Activated naive CD8-positive, alpha-beta T cell treated with anti-CD3 and anti-CD28 coated beads, Interleukin-2, amount 50 U/mL, for 24 hours (primary cell): ENCODE data around the gene CAPN15.
"Not testable (repeated sequence)": the region's sequence is repeated elsewhere in the genome, so short reads cannot be mapped to it uniquely, and the experiment has no call there.

Source experiments
- ATAC-seq: fragments of 150-1000 bp; cut with Tn5 transposase; one replicate; pipeline ENCODE4 v1.10.0; 2021
- DNase-seq: peaks from one replicate; pipeline ENCODE4 v3.0.0; 2021
- H3K27ac Mint-ChIP-seq: one replicate; pipeline ENCODE4 v1.8.0; 2021; ENCODE audit warnings: mild to moderate bottlenecking, mixed read lengths
- H3K27me3 Mint-ChIP-seq: one replicate; pipeline ENCODE4 v1.8.0; 2021; ENCODE audit warnings: mixed read lengths
- H3K36me3 Mint-ChIP-seq: one replicate; pipeline ENCODE4 v1.8.0; 2021; ENCODE audit warnings: low read depth, mixed read lengths
- H3K4me1 Mint-ChIP-seq: one replicate; pipeline ENCODE4 v1.8.0; 2021; ENCODE audit warnings: mixed read lengths
- H3K4me3 Mint-ChIP-seq: one replicate; pipeline ENCODE4 v1.8.0; 2021; ENCODE audit warnings: mild to moderate bottlenecking, moderate library complexity, mixed read lengths
- H3K9me3 Mint-ChIP-seq: one replicate; pipeline ENCODE4 v1.8.0; 2021; ENCODE audit warnings: mixed read lengths

The CAPN15 gene

DNA sequence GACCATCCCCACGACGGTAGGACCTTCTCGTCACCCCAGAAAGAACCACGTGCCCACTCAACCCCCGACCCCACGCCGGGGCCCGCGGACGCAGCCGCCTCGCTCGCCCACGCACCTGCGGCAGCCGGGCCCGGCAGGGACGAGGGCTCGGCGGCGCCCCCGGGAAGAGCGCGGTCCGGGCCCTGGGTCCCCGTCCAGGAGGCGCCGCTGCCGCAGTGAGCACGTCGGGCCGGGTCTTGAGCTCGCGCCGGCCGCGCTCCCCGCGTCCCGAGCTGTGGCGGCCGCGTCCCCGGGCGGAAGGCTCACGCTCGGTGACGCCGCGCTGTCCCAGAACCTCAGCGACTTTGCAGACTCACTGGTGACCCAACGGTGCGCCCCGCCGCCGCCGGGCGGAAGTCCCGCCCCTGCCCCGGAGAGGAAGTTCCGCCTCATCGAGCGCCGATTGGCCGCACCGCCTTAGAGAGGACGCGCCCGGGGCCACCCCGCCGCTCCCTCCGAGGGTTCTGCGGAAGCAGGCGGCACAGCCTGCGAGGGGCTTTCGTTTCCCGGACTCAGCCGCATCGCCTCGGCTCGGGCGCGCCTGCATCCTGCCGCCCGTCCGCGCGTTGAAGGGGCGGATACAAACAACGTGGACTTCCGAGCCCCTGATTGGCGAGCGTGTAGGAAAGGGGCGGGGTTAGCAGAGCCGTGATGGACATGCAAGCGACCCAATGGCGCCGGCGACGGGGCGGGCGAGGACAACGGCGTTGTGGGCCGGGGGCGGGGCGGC is 61.6 kb downstream of the CAPN15 start:
- H3K36me3 Mint-ChIP-seq = peaks cover 13% of the 10 kb centered on the region
- peak overlapping the region; percentile 94 for H3K4me3 Mint-ChIP-seq
- DNase-seq (peak; percentile 98), ATAC-seq (peak; percentile 71)
- no peaks in the 10 kb centered on the region for H3K9me3 Mint-ChIP-seq
- peak overlapping the region; percentile 99 for H3K27ac Mint-ChIP-seq
- H3K27me3 Mint-ChIP-seq = no peaks in the 10 kb centered on the region
- H3K4me1 Mint-ChIP-seq = peaks cover 23% of the 10 kb centered on the region

DNA sequence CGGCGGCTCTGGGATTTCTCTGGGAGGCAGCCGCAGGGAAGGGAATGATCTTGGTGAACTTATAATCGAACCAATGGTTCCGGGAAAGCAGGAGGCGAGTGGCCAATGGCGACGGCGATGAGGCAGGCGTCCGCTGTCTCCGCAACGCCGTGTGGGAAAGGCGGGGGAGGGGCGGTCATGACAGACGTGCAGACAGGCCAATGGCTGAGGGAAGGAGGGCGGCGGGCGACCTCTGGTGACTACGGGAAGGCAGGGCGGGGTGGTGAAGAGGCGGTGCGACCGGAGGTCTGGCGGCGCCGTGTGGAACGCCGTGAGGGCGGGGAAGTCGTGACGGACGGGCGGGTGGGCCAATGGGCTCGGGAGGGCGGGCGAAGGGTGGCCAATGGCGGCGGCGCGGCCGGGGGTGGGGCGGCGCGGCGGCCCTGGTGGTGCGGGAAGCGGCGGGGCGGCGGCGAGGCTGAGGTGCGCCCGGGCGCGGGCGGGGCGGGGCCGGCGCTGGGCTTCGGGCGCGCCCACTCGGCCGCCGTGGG is 62.2 kb downstream of the CAPN15 start, which contains the start of gene RAB40C:
RAB40C (plus strand) TSS at position 409 of the 530 bp plus-strand sequence. CDS start 226 bp downstream, outside the sequence.
- Mint-ChIP-seq H3K4me3 (peak within 1 kb of the TSS; percentile 94), H3K4me1 (peaks cover 23% of the 10 kb centered on the region), H3K36me3 (peaks cover 13% of the 10 kb centered on the region), H3K9me3 (no peaks in the 10 kb centered on the region), H3K27ac (peak within 1 kb of the TSS; percentile 99), H3K27me3 (no peaks in the 10 kb centered on the region)
- peak; percentile 86 for ATAC-seq
- DNase-seq = peak; percentile 99

DNA sequence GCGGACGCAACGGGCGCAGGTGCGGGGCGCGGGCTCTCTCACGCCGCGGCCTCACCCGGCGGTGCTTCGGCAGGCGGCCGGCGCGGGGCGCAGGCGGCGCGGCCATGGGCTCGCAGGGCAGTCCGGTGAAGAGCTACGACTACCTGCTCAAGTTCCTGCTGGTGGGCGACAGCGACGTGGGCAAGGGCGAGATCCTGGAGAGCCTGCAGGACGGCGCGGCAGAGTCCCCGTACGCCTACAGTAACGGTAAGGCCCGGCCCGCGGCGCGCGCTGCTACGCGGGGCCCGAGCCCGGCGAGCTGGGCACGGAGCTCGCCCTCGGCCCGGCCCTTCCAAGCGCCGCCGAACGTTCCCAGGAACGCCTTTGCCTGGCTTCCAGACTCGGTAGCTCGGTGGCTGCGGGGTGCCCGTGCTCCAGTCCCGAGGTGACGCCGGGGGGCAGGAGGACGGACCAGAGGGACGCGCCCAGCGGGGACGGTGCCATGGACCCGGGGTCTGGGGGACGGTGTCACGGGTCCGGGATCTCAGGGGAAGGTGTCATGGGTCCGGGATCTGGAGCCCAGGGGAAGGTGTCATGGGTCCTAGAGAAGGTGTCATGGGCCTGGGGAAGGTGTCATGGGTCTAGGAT is 62.8 kb downstream of the CAPN15 start:
- H3K9me3 Mint-ChIP-seq = no peaks in the 10 kb centered on the region
- DNase-seq = peak; percentile 29
- H3K36me3 Mint-ChIP-seq = peaks cover 13% of the 10 kb centered on the region
- no peaks in the 10 kb centered on the region for H3K27me3 Mint-ChIP-seq
- peaks cover 23% of the 10 kb centered on the region for H3K4me1 Mint-ChIP-seq
- H3K4me3 Mint-ChIP-seq = peak overlapping the region; percentile 81
- peak overlapping the region; percentile 66 for H3K27ac Mint-ChIP-seq
- ATAC-seq = no peak

DNA sequence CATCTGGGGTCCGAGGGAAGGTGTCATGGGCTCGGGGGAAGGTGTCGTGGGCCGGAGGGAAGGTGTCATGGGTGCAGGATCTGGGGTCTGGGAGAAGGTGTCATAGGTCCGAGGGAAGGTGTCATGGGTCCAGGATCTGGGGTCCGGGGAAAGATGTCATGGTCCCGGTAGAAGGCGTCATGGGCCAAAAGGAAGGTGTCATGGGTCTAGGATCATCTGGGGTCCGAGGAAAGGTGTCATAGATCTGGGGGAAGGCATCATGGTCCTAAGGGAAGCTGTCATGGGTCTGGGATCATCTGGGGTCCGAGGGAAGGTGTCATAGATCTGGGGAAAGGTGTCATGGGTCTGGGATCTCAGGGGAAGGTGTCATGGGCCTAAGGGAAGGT is 63.3 kb downstream of the CAPN15 start:
- DNase-seq = no peak
- peaks cover 23% of the 10 kb centered on the region for H3K4me1 Mint-ChIP-seq
- H3K27me3 Mint-ChIP-seq = no peaks in the 10 kb centered on the region
- peak overlapping the region; percentile 66 for H3K27ac Mint-ChIP-seq
- H3K36me3 Mint-ChIP-seq = peaks cover 13% of the 10 kb centered on the region
- peak overlapping the region; percentile 81 for H3K4me3 Mint-ChIP-seq
- H3K9me3 Mint-ChIP-seq = no peaks in the 10 kb centered on the region
- no peak for ATAC-seq

DNA sequence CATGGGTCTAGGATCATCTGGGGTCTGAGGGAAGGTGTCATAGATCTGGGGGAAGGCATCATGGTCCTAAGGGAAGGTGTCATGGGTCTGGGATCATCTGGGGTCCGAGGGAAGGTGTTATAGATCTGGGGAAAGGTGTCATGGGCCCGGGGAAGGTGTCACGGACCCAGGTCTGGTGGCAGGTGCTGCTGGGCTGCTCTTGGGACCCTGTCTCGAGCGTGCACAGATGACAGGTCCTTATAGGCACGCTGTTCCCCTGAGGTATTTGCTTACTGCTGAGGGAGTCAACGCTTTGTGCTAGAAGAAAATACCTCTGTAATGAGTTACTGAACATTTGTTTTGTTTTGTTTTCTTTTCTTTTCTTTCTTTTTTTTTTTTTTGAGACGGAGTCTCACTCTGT is 63.7 kb downstream of the CAPN15 start:
- Mint-ChIP-seq H3K4me3 (peak overlapping the region; percentile 81), H3K9me3 (no peaks in the 10 kb centered on the region), H3K27ac (peak overlapping the region; percentile 66), H3K4me1 (peaks cover 23% of the 10 kb centered on the region), H3K36me3 (peaks cover 13% of the 10 kb centered on the region), H3K27me3 (no peaks in the 10 kb centered on the region)
- ATAC-seq = no peak
- no peak for DNase-seq

DNA sequence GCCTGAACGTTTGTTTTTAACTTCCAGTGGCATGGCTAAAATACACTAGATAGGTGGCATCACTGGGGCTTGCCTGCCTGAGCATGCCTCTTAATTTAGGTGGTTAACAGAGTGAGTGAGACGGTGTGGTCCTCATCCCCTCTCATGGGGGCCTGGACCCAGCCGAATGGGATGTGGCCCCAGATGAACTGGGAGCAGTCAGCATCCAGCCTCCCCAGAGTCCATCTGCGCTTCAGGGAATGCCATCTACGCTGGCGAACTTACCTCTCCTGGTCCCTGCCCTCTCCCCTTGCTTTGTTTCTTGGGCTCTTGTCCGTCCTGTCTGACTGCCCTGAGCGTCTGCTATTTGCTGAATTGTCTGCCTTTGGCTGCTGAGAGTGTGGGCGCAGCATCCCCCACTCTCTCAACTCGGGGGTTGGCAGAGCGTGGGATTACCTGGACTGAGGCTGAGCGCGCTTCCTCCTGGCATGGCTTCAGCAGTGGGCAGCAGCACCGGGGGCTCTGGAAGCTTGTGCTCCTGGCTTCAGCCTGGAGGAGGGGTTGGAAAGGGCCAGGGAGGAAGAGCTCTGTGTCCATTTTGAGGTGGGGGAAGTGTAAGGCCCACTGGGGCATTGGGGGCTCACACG is 64.5 kb downstream of the CAPN15 start:
- ATAC-seq = no peak
- no peaks in the 10 kb centered on the region for H3K9me3 Mint-ChIP-seq
- DNase-seq = no peak
- H3K4me1 Mint-ChIP-seq = peaks cover 23% of the 10 kb centered on the region
- no peak overlapping the region for H3K27ac Mint-ChIP-seq
- peaks cover 13% of the 10 kb centered on the region for H3K36me3 Mint-ChIP-seq
- no peaks in the 10 kb centered on the region for H3K27me3 Mint-ChIP-seq
- peak overlapping the region; percentile 26 for H3K4me3 Mint-ChIP-seq

DNA sequence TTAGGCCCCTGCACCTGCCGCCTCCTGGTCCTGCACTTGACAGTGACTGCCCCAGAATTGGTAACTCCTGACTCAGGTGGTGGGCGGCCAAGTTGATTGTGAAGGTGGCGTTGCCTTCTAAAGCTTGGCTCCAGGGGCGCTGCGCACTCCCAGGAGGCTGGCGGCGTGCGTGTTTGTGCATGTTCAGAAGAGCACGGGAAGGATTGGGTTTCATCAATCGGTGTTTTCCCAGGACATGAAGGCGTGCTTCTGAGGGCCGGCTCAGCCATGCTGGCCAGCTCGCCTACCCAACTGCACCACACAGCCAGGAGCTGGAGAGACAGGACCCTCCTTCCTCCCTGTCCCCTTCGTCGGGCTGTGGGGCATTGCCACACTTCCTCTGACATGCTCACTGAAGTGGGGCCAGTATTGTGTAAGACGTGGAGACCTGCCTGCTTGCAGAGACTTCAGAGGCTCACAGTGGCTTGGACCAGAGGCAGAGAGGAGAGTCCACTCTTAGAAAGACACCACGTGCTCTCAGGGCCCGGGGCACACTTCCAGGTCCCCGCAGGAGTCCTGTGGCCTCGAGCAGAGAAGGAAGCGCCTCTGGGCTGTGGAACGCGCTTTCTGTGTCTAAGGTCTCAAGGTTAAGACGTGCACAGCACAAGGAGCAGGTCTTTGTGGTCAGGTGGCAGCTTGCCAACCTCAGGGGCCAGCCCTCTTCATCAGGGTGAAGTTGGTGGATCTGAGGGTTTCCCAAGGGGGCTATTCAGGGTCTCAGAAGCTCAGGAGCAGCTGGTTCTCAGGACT is 65.2 kb downstream of the CAPN15 start:
- ATAC-seq = no peak
- Mint-ChIP-seq H3K9me3 (no peaks in the 10 kb centered on the region), H3K4me1 (peaks cover 19% of the 10 kb centered on the region), H3K27me3 (no peaks in the 10 kb centered on the region), H3K4me3 (no peak overlapping the region), H3K36me3 (peaks cover 9% of the 10 kb centered on the region), H3K27ac (peak overlapping the region; percentile 42)
- DNase-seq = no peak

DNA sequence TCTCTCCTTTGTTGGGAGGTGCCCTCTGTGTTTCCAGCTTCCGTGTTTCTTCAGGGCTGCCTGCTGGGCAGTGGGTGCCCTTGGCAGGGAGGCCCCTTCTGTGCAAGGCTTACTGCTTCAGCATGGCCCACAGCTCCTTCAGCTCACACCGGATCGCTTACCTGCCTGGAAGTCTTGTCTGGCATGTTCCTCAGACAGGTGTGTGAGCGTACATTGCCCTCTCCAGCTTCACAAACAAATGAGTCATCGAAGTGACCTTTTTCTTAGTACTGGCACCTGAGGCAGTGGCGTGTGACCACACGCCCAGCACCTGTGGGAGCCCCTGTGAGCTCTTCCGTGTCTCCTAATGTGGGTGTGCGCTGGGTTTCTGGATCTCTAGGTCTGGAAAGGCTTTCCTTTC is 65.9 kb downstream of the CAPN15 start:
- no peak overlapping the region for H3K4me3 Mint-ChIP-seq
- H3K27ac Mint-ChIP-seq = no peak overlapping the region
- no peak for ATAC-seq
- no peaks in the 10 kb centered on the region for H3K27me3 Mint-ChIP-seq
- H3K36me3 Mint-ChIP-seq = peaks cover 3% of the 10 kb centered on the region
- DNase-seq = no peak
- H3K9me3 Mint-ChIP-seq = no peaks in the 10 kb centered on the region
- H3K4me1 Mint-ChIP-seq = peaks cover 14% of the 10 kb centered on the region

DNA sequence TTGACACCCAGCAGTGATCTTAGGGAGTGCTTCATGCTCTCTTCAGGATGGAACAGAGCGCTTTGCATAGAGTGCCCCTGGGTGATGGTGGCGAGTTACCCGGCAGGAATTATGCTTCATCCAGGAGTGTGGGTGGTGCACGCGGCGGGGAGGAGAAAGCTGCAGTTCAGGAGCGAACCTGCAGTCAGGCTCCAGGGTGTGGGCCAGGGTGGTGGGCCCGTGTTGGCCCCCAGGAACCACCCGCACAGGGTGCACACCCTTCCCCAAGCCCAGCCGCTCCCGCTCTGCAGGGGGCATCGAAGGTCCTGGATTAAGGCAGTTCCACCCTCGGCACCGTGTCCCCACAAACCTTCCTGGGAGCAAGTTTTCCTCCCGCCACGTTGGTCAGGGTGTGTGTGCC is 66.3 kb downstream of the CAPN15 start:
- Mint-ChIP-seq H3K4me1 (peaks cover 11% of the 10 kb centered on the region), H3K27me3 (no peaks in the 10 kb centered on the region), H3K27ac (no peak overlapping the region), H3K4me3 (no peak overlapping the region), H3K9me3 (no peaks in the 10 kb centered on the region), H3K36me3 (peaks cover 4% of the 10 kb centered on the region)
- no peak for DNase-seq
- ATAC-seq = no peak

DNA sequence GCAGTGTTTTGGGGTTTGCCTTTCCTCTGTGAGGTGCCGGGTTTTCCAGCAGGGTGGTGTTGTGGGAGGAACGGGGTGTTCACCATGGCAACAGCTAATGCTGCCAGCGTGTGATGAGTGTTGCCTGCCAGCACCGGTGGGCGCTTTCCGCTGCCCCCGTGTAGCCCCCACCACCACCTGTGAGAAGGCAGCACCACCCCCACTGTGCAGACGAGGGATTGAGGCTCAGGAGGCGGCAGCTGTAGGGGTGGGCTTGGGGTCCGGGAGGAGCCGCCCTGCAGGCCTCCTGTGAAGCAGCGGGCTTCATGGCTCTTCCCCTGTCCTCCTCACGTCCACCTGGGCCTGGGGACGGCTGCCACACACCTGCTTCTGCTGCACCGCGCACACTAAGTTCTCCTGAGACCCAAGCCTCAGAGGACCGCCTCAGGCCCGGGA is 67.6 kb downstream of the CAPN15 start:
- Mint-ChIP-seq H3K27ac (no peak overlapping the region), H3K9me3 (no peaks in the 10 kb centered on the region), H3K36me3 (peaks cover 7% of the 10 kb centered on the region), H3K4me3 (no peak overlapping the region), H3K27me3 (no peaks in the 10 kb centered on the region), H3K4me1 (peaks cover 11% of the 10 kb centered on the region)
- DNase-seq (no peak), ATAC-seq (peak; percentile 3)

DNA sequence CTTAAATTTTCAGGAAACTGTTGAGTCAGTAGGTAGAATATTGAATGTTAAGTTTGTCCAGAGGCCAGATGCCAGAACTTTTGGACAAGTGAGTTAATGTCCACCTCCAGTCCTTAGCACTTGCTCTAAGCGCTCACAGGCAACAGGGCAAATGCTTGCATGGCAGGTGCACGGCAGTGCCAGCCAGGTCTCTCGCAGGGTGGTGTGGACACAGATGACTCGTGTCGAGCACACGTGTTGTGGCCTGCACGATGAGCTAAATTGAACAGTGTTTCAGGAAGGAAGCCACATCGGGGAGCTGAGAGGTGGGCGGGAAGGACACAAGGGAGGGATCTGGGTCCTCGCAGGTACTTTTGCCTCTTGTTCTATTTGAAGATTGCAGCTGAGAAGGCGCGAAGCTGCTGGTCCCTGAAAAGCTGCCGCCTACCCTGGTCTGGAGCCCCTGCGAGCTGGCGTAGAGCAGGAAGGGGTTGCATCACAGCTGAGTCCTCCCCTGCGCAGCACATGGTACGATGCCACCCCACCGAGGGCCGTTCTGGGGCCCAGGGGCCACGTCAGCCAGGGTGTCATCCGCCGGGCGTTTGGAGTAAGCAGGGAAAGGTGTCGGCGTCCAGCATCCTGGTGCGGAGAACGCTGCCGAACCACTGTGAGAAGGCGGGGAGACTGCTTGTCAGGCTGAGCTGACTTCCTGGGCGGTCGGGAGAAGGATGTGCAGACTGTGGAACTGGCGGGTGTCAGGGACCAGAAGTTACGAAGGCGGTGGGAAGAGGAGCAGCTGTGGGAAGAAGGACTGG is 68.6 kb downstream of the CAPN15 start:
- H3K27ac Mint-ChIP-seq = no peak overlapping the region
- H3K36me3 Mint-ChIP-seq = peaks cover 7% of the 10 kb centered on the region

DNA sequence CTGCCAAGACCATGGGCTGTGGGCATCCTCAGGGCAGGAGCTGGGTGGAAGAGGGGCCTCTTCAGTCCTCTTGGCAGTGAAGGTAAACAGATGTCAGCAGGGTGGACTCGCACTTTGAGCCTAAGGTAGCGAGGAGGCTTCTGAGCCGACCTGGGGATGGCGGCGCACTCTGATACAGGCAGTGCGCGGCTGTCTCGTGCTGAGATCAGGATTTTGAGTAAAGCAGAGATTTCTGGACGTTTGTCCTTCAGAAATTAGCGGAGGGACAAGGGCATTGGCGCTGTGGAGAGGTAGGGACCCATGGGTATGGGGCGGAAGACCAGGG is 69.2 kb downstream of the CAPN15 start:
- Mint-ChIP-seq H3K4me3 (no peak overlapping the region), H3K27me3 (no peaks in the 10 kb centered on the region), H3K36me3 (peaks cover 7% of the 10 kb centered on the region), H3K27ac (no peak overlapping the region), H3K9me3 (no peaks in the 10 kb centered on the region), H3K4me1 (peaks cover 2% of the 10 kb centered on the region)
- ATAC-seq (no peak), DNase-seq (no peak)

More for the DNA sequence above, 68.6 kb downstream of the CAPN15 start:
- H3K4me1 Mint-ChIP-seq = peaks cover 5% of the 10 kb centered on the region
- DNase-seq = no peak
- no peak for ATAC-seq
- no peak overlapping the region for H3K4me3 Mint-ChIP-seq
- H3K9me3 Mint-ChIP-seq = no peaks in the 10 kb centered on the region
- no peaks in the 10 kb centered on the region for H3K27me3 Mint-ChIP-seq

DNA sequence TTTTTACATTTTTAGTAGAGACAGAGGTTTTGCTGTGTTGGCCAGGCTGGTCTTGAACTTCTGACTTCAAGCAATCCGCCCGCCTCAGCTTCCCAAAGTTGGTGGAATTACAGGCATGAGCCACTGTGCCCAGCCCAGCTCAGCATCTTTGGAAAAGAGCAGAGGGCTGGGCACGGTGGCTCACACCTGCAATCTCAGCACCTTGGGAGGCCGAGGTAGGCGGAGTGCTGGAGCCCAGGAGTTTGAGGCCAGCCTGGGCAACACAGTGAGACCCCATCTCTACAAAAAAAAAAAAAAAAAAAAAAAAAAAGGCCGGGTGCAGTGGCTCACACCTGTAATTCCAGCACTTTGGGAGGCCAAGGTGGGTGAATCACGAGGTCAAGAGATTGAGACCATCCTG is 70.1 kb downstream of the CAPN15 start:
- not testable (repeated sequence) for H3K27me3 Mint-ChIP-seq, ATAC-seq, DNase-seq, H3K4me3 Mint-ChIP-seq, H3K9me3 Mint-ChIP-seq, H3K27ac Mint-ChIP-seq, H3K4me1 Mint-ChIP-seq, H3K36me3 Mint-ChIP-seq
